ENCODE data around the gene SNX14.
"Not testable (repeated sequence)": the region's sequence is repeated elsewhere in the genome, so short reads cannot be mapped to it uniquely, and the experiment has no call there.

SNX14 gene, protein sequence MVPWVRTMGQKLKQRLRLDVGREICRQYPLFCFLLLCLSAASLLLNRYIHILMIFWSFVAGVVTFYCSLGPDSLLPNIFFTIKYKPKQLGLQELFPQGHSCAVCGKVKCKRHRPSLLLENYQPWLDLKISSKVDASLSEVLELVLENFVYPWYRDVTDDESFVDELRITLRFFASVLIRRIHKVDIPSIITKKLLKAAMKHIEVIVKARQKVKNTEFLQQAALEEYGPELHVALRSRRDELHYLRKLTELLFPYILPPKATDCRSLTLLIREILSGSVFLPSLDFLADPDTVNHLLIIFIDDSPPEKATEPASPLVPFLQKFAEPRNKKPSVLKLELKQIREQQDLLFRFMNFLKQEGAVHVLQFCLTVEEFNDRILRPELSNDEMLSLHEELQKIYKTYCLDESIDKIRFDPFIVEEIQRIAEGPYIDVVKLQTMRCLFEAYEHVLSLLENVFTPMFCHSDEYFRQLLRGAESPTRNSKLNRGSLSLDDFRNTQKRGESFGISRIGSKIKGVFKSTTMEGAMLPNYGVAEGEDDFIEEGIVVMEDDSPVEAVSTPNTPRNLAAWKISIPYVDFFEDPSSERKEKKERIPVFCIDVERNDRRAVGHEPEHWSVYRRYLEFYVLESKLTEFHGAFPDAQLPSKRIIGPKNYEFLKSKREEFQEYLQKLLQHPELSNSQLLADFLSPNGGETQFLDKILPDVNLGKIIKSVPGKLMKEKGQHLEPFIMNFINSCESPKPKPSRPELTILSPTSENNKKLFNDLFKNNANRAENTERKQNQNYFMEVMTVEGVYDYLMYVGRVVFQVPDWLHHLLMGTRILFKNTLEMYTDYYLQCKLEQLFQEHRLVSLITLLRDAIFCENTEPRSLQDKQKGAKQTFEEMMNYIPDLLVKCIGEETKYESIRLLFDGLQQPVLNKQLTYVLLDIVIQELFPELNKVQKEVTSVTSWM

DNA sequence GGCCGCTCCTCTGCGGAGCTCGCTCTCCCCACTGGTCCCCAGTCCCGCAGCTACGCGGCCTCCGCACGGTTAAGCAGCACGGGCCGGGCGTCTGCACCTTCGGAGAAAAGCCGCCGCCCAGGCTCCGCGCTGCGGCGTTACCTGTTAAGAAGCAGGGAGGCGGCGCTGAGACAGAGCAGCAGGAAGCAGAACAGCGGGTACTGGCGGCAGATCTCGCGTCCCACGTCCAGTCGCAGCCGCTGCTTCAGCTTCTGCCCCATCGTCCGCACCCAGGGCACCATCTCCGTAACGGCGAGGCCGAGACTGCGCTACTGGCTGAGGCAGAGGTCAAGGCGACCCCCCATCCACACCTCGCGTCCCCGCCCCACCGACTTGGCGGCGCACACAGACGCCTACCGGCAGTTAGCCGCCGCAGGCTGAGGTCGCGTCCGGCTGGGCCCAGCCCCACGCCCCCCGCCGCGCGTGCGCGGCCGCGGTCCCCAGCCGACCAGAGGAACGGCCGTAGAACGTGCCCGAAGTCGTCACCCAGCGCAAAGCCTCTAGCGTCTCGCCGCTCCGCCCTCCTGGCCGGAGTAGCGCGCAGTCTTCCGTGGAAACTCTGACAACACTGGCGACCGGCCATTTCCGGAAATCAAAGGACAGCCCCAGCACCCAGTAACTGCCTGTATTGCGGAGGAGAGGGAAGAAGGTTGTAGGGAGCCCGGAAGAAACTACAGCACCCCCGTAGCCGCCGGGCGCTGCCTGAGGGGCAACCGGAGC is at the start of gene SNX14:
Gene SNX14, minus strand, starts transcription at position 421 of the 759 bp plus-strand sequence. Its CDS starts 140 bp downstream, at position 281.
- peak; percentile 62 to 63 for DNase-seq

DNA sequence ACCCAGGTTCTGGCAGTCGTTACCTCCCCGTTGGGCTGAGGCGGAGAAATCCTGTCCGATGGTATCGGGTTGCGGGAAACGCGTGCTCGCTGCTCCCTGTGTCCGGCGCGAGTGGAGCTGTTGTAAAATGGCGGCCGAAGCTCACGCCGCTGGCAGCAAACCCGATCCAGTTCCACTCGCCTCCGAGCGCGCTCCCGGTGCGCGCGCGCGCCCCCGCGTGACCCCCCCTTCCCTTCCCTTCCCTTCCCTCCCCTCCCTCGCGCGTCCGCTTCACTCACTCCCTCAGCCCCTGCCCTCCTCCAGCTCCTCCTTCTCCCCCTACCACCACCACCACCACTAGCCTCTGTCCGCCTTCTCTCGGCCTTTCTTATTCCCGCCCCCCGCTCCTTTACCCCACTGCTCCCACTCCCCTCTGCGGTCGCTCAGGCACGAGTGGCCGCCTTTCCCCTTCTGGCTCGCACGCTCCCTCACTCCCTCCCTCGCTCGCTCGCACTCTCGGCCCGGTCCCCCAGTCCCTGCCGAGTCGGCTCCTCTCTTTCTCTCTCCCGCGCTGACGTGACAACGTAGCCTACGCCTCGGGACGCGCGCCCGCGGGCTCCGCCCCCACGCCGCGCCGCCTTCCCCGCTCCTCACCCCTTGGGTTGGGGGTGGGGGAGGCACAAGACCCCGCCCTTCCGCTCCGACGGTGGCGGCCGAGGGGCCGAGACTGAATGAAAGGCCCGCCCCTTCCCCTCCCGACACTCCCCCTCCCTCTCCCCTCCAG is 49.3 kb upstream of the SNX14 start, which contains the start of gene SYNCRIP:
Gene SYNCRIP, minus strand, starts transcription at position 113 of the 763 bp plus-strand sequence. CDS start 1,447 bp downstream, outside the sequence.
- peak; percentile 97 to 98 for DNase-seq

DNA sequence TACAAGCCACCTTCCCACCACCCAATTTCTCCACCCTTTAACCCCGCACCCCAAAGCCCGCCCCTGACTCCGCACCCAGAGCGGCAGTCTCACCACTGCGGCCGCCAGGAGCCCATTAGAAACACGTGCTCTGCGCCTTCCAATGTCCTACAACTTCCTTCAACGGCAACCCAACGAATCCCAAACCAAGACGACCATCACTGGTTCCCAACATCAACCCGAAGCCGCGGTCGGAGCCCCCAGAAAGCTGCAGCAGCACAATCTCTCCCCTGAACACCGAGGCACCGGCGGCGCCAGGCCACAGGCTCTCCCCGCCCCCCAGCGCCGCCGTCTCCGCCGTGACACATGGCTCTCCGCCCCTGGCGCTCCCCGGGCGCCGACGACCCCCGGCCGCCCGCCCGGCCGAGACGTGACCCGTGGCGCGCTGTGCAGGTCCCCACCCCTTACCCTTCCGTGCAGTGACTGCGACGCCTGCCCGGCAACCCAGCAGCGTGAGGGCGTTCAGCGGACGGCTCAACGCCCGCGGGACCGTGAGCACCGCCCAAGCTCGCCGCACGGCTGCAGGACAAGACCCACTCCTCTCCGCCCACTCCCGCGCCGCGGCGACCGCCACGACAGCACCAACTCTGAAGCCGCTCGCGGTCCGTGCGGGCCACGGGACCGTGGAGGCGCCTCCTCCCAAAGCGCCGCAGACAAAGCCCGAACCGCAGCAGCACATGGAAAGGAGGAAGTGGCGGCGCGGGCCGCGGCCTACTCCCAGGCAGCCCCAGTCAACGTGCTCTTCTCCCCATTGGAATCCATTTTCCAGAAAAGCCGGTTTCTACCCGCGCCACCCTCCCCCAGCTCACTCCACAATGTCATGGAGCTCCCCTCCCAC is 48.5 kb upstream of the SNX14 start:
- peak; percentile 42 to 43 for DNase-seq

DNA sequence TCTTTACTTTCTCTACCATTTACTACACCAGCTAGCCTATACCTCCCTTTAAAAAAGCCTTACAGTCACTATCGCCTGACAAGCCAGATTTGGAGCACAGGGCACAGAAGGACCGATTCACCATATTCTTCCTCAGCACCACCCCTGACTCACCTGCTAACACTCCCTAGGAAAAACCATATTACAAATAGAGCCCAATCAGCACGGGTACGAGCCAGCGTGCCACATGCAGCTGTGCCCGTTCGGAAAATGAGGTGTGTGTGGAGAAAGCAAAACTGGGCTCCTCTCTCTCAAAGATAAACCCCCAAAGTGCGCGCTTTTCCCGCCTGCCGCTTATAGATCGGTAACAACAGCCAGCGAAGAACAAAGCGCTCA is 47.9 kb upstream of the SNX14 start:
- DNase-seq = peak in 1 of 2 experiments; percentile 23

DNA sequence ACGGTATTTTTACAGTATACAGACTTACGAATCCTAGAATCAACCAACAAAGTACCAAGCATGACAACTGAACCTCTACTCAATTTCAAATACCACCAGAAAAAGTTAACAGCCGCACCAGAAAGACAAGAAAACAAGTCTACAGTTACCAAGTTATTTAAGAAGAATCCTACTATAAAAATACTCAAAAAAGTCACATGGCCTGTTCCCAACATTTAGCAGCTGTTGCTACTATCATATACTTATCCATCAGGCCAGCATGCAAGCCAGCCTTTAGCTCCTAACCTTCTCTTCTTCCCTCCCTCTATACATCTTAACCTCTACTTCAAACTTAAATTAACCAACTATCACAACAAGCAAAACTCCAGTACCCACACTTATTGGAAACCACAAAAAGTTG is 47.2 kb upstream of the SNX14 start:
- no peak for DNase-seq

DNA sequence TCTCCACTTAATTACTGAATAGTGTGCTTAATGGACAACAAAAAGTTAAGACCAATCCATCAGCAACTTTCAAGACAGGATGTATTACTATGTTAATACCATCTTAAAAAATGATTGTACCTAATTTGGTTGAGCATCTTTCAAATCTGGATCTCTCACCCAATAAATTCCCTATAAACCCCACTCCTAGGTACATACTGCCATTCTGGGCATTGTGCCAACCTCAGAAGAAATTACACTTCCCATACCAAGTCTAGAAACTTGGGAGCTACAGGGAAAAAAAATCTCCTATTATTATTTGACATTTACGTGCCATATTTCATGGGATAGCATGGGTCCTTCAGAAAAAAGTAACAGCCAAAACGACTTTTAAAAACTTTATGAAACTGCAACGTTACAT is 43.9 kb upstream of the SNX14 start:
- DNase-seq = no peak

DNA sequence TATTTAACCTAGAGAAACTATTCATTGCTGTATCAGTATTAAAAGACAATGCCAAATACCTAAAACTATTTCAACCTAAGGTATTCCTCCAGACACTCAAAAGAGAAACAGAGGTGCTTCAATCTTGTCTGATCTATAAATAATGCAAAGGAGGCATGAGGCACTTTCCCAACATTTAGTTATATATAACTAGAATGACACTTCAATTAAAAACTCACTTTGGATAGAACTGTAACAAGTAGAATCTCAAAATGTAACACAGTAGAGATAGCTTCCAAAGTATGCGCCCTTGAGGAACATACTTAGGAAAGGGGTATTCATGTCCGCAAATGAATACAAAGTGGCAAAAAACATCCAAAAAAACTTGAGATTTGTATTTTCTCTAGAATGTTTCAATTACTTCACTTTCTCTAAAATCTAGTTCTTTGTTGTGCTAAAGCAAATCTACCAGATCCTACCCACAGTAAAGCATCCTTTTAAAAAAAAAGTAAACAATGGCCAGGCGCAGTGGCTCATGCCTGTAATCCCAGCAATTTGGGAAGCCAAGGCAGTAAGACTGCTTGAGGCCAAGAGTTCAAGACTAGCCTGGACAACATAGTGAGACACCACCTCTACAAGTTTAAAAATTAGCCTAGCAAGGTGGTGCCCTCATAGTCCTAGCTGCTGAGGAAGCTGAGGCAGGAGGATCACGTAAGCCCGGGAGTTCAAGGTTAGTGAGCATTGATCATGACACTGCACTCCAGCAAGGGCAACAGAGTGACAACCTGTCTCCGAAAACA is 38.7 kb upstream of the SNX14 start:
- no peak for DNase-seq

DNA sequence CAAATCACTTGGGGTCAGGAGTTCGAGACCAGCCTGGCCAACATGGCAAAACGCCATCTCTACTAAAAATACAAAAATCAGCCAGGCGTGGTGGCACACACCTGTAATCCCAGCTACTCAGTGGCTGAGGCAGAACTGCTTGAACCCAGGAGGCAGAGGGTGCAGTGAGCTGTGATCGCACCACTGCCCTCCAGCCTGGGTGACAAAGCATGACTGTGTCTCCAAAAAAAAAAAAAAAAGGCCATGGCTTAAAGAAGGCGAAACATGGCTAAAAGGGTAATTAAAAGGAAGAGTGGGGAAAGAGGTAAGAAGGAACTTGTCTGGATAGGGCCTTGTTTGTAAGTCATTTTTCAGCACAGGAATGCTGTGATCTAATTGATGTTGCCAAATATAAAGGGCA is 37.5 kb upstream of the SNX14 start:
- DNase-seq = not testable (repeated sequence)

DNA sequence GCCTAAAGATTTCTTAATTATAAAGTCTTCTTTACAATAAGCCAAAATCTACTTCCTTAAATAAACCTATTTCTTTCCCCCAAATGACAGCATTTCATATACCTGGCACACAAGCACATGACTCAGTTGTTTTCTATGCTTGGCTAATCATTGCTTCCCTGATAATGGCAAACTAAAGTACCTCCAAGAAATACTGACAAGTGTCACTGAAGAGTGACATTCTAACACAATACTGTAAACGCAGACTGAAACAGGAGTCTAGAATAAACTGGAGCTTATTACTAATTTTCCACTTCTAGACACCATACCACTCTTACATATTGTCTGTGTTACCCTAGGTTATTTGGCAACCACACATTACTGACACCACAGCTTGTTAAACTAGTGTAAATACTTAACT is 34.7 kb upstream of the SNX14 start:
- no peak for DNase-seq

DNA sequence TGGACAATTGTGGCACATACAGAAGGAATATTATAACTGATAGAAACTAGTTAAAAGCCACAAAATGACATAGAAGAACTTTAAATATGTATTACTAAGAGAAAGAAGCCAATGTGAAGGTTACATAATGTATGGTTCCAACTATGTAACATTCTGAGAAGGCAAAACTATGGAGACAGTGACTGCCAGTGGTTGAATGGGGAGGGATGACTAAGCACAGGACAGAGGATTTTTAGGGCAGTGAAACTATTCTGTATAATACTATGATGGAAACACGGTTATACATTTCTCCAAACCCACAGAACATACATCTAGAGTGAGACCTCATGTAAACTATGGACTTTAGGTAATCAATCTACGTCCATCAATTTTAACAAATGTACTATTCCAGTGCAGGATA is 26.6 kb upstream of the SNX14 start:
- DNase-seq = no peak

DNA sequence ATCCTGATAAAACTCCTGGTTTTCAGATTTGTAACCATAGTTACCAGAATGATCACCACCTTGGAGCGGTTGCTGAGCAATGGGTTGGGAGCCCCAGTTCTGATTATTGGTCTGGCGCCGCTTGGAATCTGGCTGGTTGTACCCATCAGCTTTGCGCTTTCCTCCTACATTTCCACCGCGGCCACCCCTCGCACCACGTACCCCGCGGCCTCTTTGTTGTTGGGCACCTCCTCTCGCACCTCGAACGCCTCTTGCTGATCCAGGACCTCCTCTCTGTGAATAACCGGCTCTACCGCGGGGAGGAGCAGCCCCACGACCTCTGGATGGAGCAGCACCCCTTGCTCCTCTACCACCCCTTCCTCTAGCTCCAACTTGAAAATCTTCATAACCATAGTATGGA is 21.1 kb upstream of the SNX14 start:
- DNase-seq = no peak

DNA sequence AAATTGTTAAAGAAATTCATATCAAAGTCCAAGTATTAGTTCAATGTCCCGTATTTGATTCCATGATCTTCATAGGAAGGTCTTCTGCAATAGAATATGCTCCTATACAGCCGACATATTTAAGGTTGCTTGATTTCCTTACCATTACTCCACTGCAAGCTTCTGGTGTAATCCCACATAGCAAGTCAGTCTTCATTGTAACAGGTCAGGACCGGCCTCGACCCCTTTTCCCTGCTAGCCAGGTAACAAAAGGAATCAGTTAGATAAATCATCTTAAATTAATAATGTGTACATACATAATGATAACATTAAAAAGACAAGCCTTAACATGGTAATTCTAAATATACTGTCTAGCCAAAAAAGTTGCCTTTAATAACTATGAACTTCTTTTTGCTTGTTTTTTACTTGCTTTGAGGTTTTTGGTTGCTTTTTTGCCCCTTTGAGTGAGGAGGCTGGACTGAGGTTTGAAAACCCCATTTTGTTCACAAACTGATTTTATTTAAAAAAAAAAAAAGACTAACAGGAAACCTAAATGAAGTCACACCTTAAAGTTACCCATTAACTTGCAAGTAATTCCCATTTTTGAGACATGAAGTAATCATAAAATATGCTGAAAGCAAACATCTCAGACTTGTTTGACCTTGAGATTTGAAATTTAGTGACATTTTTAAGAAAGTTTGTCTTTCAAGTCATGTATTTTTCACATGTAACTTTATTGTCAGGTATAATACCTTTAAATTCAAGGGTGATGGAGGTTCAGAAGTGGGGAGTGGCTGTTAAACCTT is 19.2 kb upstream of the SNX14 start:
- no peak for DNase-seq

DNA sequence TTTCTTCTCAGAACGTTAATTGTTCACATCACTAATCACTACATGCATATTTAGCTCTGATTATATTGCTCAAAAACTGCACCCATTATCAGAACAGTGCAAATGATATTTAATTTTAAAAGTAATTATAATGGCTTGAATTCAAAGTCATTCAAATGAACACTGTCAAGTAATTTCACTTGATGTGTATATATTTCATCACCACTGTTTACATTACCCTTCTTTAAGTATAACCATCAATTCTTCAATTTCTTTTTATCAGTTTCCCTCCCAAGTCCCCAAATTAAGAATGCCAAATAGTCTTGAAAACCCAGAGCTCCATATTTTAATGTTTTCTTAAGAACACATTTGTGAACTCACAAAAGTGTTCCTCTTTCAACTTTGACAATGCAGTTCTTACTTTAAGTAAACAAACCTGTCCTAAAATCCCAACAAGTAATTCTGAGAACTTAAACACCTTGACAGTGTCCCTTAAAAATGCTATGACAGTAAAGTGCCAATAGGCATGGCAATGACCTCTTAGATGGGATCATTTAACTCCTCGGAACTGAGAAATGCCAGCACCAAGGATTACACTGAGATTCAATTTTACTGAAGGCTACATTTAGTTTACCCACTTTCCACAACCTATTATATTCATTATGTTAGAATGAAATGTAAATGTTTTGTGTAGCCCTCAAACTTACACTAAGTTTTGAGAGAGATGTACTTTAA is 16.7 kb upstream of the SNX14 start:
- no peak for DNase-seq

DNA sequence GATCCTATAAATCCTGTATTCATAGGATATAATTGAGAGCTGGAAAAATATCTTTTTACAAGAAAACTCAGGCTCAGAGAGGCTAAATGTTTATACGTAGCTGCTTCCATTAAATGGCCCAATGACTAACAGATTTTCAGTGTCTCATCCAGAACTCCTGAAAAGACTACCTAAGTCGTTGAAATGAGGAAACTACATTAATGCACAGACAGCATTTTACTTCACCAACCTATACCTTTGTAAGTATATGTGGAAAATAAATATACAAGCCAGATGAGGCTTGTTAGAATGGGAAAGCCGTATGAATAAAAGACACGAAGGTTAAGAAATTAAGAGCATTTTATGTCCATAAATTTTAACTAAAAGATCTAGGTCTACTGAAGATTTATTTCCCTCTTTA is 8.4 kb upstream of the SNX14 start:
- DNase-seq = no peak

DNA sequence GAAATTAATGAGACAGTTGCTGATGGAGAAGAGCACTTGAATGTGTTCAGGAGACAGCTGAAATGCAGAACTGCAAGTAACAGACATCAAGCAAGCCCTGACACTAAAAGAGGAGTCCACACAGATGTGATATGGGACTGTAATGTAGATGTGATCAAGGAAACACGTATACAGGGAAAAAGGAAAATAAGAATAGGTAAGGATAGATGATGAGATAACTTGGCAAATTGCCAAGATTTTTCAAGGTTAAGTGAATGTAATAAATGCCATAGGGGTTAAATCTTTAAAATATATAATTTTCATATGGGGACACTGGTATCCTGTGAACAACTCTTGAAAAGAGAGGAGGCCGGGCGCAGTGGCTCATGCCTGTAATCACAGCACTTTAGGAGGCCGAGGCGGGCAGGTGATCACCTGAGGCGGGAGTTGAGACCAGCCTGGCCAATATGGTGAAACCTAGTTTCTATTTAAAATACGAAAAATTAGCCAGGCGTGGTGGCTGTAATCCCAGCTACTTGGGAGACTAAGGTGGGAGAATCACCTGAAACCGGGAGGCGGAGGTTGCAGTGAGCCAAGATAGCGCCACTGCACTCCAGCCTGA is 7.2 kb upstream of the SNX14 start:
- no peak for DNase-seq

DNA sequence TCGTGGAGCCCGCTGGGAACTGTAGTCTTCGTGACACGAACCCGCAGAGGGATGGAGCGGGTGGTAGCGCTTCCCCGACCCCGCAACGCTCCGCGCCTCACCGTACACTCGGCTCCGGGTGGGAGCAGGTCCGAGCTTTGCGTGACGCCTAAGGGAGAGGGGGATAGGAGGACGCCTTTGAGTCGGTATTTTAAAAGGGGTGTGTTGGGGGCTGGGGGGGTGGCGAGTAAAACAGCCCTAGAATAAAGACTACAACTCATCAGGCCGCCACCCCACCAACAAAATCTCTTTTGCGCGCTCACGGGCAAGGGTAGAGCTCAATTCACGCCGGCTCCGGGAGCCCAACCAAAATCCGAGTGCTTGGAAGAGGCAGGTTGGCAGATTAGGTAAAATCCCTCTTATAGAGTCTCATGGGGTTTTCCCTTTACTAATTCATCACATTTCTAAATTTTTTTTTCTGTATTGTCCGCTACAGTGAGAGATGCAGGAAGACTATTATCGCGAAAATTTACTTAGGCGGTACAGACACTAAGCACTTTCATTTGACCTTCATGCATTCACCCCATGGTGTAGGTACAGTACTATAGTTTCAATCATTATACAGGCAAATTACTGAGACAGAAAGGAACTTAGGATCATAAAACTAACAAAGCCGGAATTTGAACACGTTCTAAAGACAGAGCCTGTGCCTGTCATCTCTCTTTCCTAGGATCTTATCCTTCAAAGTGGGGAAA is 706 bp upstream of the SNX14 start:
- DNase-seq = peak; percentile 38

DNA sequence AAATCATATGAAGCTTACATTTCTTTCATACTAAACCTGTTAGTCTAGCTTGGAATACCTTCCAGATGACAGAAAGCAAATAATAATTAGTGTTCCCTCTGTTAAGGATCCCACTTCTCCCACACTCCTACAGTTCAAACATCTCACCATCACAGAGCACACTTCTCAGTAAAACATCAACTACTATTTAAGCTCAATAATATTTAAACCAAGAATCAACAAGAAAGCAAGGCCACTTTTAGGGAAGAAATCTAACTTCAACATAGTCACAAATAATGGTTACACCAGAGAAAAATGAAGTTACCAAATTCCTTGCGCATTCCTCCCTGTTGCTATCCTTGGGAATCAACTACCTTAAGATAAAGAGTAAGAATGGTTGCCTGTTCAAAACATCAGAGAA is 1.6 kb downstream of the SNX14 start:
- no peak for DNase-seq

DNA sequence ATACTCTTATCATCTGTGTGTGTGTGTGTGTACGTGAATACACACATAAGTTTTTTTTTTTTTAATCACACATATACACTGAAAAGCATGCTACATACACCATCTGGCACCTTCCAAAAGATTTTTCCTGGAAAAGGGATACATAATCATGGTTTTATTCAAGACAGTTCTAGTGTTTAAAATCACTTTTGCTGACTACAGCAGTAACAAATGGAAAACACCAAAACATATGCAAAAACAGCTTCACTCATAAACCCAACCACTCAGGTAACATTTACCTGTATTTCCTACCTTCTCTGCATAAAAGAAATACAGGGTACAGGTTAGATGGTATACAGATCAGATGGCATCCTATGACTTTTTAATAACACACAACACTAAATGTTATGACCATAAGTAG is 2.5 kb downstream of the SNX14 start:
- DNase-seq = no peak

All from activated CD4-positive, alpha-beta T cell treated with anti-CD3 and anti-CD28 coated beads, Interleukin-2, amount 50 U/mL, for 4 hours (primary cell).